ENCODE measurements around the gene CMIP. TPM values are rescaled to one million over a fixed set of nuclear protein-coding genes. Genes with fewer than 3 reads are reported as not detected.

The CMIP gene
- polyA plus RNA-seq, 3 donors: 37.2 to 42.7 (median 38.1) TPM

DNA sequence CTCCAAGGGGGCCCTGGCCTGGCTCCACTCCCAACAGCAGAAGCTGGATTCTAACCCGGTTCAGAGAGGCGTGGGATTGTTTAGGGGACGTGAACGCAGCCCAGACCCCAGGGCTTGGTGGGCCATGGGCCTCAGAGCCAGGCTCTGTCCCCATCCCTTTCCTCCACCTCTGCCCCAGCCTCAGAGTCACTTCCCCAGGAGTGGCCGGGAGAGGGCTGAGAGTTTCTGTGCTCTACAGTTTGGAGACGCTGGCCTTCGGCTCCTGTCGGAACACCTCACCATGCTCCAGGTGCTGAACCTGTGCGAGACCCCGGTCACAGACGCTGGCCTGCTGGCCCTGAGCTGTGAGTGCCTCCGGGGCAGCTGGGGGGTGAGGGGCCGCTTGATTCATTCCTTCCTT lies 260.7 kb downstream of the CMIP start:
- DNase-seq (ENCODE audit: low read depth in 3 of 3, low spot score in 2 of 3): no peak

DNA sequence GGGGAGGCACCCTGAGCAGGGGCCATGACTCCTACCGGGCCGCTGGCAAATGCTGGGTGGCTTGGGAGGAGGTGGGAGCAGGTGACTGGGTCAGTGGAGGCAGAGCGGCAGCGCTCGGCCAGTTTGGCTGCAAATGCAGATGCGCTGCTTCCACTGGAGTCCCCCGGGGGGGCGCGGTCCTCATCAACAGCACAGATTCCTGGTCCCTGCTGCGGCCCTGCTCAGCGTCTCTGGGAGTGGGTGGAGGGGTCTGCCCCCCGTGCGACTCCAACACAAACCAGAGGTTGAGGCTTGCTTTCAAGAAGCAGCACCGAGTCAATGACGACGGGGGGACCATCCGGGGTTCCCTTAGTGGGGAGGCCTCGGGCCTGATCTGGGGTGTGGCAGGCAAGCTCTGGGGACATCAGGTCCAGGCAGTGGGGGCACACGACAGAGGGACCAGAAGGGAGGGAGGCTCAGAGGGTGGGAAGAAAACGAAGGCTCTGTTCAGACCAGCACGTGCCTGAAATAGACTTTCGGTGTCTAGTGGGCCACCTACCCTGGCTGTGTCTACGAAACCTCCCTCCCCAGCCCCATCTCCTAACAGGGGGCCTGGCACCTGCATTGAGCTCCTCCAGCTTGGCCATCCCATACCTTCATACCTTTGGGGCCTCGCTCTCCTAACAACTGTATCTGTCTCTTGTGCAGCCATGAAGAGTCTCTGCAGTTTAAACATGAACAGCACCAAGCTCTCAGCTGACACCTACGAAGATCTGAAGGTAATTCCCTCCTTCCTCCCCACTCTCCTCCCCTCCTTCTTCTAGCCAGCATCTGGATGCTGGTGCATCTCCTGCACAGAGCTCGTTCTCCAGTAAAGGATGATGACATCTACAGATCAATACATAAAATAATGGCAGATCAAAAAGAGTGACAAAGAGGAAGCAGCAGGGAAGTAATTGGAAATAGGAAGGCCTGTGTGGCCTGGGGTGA lies 262.0 kb downstream of the CMIP start:
- DNase-seq (ENCODE audit: low read depth in 3 of 3, low spot score in 2 of 3): no peak

DNA sequence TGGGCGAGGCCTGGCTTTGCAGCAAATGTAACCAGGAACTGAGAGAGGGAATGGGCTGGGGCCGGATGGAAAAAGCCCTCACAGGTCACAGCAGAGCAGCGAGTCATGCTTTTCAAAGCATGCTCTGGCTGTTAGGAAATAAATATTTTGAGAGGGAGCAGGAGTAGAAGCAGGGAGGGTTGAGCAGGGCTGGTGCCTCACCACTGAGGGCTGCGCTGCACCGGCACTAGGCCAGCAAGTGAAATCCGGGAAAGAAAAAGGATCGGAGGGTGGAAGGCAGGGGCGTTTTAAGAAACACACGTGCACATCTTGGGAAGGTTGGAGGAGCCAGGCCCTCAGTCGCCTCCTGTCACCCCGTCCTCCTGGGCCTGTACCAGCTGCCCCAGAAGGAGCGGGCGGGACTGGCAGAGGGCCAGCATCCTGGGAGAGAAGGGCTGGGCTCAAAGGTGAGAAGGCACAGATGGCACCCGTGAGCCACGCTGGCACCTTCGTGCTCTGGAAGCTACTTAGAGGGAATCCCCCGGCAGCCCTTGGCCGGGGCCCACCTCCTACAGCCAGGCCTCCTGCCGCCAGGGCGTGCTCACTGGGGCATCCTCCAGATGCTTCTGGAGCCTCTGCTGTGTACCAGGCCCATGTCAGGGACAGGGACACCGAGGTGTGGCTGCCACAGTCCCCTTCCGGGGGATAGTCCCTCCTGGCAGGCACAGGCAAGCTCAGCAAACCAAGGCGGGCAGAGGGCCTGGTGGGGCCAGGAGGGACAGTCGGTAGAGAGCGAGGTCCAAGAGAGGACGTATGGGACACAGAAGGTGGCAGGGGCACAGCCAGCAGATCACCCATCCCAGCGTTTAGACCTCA lies 263.0 kb downstream of the CMIP start:
- DNase-seq (ENCODE audit: low read depth in 3 of 3, low spot score in 2 of 3): no peak

DNA sequence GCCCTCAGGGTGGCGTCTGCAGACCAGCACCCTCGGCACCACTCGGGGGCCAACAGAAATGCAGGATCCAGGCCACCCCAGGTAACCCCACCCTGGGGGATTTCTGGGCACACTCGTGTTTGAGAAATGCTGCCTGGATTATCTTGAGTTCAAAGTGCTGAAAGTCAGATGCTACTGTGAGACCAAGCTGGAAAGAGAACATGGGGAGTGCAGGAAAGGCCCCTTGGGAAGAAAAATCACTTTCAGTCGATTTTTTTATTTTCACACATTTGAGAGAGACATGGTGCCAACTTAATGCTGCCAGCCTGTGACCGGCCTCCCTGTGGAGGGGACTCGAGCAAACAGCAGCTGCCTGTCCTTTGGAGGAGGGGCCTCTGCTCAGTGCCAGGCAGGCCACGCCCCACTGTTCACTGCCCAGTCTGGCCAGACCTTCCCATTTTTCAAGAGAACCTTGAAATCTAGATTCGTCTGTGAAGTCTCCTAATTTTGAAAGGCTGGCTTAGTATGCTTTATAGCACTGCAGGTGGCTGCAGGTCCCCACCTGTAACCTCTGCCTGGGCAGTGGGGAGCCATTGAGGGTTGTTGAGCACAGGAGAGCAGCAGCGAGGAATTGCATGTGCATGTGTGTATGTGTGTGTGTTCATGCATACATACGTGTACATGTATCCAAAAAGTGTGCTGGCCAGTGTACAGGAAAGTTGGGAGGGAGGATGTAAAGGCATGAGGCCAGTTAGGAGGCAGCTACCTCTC lies 263.8 kb downstream of the CMIP start:
- DNase-seq (ENCODE audit: low read depth in 3 of 3, low spot score in 2 of 3): no peak

DNA sequence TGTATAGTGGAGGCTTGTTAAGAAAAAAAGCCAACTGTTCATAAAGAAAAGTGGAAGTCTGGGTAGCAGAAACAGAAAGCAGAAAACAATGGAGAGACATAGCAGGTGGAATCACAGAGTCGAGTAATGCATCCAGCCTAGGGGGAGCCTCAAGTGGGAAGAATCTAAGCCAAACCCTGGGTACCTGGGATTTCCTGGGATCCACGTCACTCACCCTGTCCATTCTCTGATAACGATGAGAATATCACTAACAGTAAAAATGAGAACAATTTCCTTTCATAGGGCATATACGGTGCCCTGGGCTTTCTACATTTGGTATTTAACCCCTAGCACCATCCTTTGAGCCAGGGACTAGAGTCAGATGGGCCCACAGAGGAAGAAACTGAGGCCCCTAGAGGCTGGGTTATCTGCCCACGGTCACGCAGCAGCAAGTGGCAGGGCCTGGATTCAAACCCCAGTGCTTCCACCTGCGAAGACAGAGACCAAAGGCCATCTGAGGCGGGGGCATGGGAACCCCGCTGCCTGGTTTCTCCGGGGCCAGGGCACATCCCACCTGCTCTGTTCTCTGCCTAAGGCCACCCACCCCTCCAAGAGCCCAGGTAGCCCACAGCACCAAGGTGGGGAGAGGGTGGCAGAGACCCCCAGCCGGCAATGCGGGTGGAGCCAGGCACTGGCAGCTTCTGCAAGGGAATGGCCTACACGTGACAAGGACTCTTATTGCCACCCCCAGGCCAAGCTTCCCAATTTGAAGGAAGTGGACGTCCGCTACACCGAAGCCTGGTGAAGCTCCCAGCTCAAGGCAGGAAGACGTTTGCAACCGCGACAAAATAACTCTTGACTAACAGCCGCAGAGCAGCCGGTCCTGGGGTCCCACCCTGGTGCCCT lies 264.6 kb downstream of the CMIP start:
- no peak for DNase-seq (ENCODE audit: low read depth in 3 of 3, low spot score in 2 of 3)

DNA sequence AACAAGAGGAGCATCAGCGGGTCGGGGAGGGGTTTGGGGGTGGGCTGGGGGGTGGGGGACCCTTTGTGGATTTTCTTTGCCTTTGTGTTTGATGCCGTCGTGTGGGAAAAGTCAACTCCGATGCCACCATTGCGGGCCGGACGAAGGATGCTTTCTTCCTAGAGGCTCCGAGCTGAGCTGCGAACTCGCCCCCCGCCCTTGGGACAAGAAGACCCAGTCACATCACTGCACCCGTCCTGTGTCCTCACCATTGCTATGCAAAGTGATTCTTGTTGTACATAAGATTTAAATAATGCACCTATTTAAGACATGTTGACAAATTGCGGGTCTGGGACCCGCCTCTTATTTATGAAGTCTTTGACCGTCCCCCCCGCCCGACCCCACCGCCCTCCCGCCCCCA lies 265.4 kb downstream of the CMIP start:
- no peak for DNase-seq (ENCODE audit: low read depth in 3 of 3, low spot score in 2 of 3)

DNA sequence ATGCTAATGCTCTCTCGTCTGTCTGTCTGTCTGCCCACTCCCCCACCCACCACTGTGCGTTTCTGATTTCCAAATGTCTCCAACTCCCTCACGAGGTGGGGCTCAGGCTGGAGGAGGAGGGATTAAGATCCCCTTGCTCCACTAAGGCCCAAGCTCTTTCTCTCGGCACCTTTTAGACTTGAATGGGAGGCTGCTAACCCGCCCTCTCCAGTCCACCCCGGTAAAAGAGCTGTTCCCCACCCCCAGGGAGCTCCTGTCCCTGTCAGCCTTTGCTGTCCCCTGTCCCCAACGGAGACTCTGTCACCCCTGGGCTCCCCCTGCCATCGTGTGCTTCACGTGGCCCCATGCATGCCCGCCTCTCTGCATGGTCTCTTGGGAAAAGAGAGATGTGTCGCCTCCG lies 266.0 kb downstream of the CMIP start:
- no peak for DNase-seq (ENCODE audit: low read depth in 3 of 3, low spot score in 2 of 3)

DNA sequence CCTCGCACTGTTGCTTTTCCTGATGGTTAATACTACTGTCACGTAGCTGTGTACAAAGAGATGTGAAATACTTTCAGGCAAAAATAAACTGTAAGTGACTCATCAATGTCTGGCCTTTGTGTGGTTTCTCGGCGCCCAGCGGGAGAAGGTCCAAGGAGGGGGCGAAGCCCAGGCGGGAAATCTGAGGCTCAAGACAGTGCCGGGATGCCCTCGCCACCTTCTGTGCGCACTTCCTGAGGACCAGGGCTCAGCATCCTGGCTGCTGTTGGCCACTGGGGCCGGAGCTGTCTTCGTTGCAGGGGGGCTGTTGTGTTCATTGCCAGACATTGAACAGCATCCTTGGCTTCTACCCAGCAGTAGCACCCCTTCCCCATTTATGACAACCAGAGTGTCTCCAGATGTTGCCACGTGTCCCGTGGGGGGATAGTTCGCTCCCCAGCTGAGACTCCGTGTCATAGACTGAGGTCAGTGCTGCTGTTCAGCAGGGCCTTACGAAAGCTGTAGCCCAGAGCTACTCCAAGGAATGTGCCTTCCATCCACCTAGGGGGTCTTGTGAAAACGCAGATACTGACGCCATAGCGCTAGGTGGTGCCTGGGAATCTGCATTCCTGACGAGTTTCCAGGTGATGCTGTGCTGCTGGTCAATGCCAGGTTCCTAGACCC lies 267.2 kb downstream of the CMIP start:
- DNase-seq (ENCODE audit: low read depth in 3 of 3, low spot score in 2 of 3): no peak

DNA sequence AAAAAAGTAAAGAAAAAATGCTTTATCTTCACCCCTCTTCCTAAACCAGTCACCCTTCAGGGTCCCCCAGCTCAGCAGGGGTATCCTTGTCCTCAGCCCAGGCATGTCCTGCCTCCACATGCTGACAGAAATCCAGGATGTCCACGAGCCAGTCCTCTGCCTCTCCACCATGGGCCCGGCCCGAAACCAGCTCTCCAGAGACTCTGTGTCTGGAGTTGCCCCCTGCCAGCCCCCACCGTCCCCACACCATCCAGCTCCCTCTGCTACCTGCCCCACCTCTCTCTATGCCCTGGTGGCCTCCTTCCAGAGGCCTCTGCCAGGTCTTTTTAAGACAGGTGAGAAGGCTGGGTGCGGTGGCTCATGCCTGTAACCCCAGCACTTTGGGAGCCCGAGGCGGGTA lies 268.1 kb downstream of the CMIP start:
- no peak for DNase-seq (ENCODE audit: low read depth in 3 of 3, low spot score in 2 of 3)

DNA sequence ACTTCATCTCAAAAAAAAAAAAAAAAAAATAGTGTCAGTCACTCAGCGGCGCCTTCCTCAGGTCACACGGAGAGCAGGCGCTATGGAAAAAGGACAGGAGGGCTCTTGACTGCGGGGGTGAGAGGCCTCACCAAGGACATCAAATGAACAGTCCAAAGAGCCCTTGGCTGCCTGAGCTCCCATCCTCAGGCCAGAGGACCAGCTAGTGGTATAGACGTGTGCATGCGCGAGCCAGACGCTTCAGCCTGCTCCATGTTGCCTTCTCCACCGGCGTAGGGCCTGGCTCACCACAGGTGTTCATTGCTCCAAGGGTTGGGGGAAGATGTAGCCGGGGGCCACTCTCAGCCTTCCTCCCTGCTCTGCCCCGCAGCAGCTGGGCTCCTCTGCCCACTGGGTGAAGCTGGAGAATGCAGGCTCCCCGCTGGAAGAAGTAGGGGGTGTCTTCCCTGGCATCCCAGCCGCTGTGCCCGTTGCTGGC lies 268.7 kb downstream of the CMIP start:
- DNase-seq (ENCODE audit: low read depth in 3 of 3, low spot score in 2 of 3): no peak

DNA sequence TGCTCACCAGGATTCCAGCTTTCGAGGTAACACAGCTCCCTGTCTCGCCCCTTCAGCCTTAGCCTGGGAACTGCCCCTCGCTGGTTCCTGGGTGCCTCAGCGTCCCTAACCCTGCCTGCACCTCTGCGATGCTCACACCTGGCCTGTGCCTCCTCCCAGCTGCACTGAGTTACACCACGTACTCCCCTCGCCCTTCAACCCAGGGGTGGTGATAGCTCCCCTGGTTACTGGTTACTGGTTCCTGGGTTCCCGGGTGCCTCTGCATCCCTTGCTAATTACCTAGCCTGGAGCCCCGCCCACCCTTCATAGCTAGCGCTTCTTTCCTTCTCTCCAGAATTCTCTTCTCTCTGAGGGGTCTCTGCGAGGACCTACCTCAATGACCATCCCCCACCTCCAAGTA lies 269.2 kb downstream of the CMIP start:
- no peak for DNase-seq (ENCODE audit: low read depth in 3 of 3, low spot score in 2 of 3)

DNA sequence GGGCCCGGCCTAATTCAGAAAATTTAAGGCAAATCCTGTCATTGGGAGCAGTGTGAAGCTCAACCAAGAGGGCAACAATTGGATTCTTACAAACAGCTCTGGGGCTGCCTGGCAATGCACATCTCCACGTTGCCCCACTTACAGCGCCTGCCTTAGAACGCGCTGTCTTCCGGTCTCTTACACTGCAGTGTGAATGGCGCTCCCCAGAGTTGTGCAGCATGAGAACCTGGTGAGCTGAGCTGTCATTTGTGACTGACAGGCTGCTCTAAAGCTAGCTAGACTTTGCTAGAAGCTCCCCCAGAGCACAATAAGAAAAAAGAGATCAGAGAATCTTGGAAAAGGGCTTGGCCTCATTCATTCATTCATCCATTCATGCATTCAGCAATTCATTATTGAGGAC lies 270.0 kb downstream of the CMIP start:
- DNase-seq (ENCODE audit: low read depth in 3 of 3, low spot score in 2 of 3): no peak

DNA sequence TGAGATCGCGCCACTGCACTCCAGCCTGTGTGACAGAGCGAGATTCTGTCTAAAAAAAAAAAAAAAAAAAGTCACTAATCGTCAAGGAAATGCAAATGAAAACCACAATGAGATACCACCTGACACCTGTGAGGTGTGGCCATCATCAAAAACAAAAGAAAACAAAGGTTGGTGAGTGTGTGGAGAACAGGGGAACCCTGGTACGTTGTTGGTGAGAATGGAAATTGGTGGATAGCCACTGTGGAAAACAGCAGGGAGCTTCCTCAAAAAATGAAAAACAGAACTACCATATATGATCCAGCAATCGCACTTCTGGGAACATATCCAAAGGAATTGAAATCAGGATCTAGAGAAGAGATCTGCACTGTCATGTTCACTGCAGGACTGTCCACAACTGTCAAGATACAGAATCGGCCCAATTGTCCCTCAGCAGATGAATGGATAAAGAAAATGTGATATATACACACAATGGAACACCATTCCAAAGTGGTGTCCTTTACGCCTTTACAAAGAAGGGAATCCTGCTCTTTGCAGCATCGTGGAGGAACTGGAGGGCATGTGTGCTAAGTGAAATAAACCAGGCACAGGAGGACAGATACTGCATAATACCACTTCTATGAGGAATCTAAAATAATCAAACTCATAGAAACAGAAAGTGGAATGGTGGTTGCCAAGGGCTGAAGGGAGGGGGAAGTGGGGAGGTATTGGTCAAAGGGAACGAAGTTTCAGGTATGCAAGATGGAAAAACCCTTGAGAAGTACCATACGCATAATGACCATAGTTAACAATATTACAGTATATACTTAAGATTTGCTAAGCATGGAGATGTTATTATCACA lies 271.0 kb downstream of the CMIP start:
- no peak for DNase-seq (ENCODE audit: low read depth in 3 of 3, low spot score in 2 of 3)

DNA sequence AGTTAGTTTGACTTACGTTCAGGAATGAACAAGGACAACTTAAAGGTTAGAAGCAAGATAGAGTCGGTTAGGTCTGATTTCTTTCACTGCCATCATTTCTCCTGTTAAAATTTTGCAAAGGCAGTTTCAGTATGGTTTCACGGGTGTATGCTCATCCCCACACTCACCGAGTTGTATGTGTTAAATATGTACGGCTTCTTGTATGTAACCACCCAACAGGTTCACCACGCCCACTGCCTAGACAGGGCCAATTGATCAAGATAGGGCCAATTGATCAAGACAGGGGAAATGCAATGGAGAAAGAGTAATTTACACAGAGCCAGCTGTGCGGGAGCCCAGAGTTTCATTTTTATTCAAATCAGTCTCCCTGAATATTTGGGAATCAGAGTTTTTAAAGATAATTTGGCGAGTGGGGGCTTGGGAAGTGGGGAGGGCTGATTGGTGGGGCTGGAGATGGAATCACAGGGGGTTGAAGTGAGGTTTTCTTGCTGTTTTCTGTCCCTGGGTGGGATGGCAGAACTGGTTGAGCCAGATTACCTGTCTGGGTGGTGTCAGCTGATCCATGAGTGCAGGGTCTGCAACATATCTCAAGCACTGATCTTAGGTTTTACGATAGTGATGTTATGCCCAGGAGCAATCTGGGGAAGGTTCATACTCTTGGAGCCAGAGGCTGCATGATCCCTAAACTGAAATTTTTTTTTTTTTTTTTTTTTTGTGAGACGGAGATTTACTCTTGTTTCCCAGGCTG lies 272.0 kb downstream of the CMIP start:
- no peak for DNase-seq (ENCODE audit: low read depth in 3 of 3, low spot score in 2 of 3)

DNA sequence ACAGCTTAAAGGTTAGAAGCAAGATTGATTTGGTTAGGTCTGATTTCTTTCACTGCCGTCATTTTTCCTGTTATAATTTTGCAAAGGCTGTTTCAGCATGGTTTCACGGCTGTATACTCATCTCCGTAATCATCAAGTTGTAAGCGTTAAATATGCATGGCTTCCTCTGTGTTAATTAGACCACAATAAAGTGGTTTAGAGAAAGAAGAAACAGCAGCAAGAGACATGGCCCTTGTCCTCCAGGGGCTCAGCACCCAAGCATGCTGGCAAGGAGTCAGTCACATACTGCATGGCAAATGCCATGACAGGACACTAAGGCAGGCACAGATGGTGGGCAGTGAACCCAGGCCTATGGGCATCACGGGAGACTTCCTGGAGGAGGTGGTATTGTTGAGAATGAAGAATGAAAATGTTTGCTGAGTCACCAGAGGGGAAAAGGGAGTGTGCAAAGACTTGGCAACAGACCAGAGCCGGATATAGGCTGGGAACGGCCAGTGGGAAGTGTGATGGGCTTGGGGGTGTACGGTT lies 273.1 kb downstream of the CMIP start:
- DNase-seq (ENCODE audit: low read depth in 3 of 3, low spot score in 2 of 3): no peak

DNA sequence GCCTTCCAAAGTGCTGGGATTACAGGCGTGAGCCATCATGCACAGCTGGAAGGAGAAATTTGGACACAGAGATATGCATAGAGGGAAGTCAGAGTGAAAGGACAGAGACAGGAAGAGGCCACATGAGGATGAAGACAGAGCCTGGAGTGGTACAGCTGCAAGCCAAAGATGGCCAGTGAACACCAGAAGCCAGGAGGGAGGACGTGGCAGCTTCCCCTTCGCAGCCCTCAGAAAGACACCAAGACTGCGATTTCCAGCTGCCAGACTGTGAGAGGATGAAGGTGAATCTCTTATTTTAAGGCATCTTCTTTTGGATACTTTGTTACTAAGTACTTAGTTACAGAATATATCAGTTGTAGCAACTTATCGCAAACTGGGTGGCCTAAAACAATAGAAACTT lies 274.0 kb downstream of the CMIP start:
- DNase-seq (ENCODE audit: low read depth in 3 of 3, low spot score in 2 of 3): no peak

DNA sequence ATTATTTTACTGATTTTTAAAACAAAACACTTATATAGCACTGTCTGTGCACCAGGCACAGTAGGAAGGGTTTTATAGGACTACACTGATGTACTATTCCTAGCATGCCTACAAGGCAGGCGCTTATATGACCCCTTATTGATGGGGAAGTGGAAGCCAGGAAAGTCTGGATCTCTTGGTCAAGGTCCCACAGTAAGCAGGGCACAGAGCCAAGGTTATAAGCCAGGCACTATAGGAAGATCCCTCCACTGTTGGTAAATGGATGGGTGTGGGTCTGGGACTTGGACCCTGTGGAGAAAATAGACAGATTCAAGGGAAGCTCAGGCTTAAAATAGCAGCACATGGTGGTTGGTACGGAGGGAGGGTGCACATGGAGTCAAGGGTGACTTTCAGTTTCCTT lies 275.4 kb downstream of the CMIP start:
- DNase-seq (ENCODE audit: low read depth in 3 of 3, low spot score in 2 of 3): no peak

Measured in right renal cortex interstitium (tissue), 3 donors.